Subcutaneous adipose tissue (tissue), 4 donors: ENCODE results near the gene GZF1. TPM values are rescaled to one million over a fixed set of nuclear protein-coding genes. Genes with fewer than 3 reads are reported as not detected.

Source experiments
- total RNA-seq, 4 donors: library from RNA; depleted of rRNA; stranded (reverse); fragments of >200 nt; gene quantifications; one replicate each; pipeline ENCODE4 v1.1.0, GENCODE V29; 2016
- TF ChIP-seq, protein P1 (sequence below): fragments of 450-650 bp; IDR thresholded peaks from one replicate; pipeline ENCODE4 v1.5.1; 2016; ENCODE audit warnings: low read depth, mild to moderate bottlenecking, control low read depth, antibody characterized with exemption, moderate library complexity

GZF1 gene
- total RNA-seq, 4 donors from 2014 or later, result 9.2 to 17.2 (median 11.1) TPM

DNA sequence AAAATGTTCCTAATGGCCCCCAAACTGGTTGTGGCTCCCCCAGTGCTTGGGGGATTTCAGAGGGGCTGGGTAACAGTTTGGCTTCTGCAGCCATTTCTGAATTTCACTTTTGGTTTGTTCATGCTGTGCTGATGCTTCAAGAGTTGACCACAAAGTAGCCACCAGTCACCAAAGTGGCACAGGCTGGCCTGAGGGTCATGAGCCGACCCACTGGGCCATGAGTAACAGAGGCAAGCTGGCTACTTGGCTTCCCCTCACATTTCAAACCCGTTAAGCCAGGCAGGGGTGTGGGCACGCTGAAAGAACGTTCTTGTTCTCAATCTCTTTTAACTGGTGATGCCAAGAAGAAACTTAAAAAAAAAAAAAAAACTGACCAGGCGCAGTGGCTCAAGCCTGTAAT, 26.5 kb upstream of the GZF1 start:
- TF ChIP-seq, protein P1, sequence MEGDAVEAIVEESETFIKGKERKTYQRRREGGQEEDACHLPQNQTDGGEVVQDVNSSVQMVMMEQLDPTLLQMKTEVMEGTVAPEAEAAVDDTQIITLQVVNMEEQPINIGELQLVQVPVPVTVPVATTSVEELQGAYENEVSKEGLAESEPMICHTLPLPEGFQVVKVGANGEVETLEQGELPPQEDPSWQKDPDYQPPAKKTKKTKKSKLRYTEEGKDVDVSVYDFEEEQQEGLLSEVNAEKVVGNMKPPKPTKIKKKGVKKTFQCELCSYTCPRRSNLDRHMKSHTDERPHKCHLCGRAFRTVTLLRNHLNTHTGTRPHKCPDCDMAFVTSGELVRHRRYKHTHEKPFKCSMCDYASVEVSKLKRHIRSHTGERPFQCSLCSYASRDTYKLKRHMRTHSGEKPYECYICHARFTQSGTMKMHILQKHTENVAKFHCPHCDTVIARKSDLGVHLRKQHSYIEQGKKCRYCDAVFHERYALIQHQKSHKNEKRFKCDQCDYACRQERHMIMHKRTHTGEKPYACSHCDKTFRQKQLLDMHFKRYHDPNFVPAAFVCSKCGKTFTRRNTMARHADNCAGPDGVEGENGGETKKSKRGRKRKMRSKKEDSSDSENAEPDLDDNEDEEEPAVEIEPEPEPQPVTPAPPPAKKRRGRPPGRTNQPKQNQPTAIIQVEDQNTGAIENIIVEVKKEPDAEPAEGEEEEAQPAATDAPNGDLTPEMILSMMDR, result no peak

- TF ChIP-seq, protein P1, result no peak
These were observed 25.5 kb upstream of the GZF1 start for GRCh38 chr20:23336476-23336875.

DNA sequence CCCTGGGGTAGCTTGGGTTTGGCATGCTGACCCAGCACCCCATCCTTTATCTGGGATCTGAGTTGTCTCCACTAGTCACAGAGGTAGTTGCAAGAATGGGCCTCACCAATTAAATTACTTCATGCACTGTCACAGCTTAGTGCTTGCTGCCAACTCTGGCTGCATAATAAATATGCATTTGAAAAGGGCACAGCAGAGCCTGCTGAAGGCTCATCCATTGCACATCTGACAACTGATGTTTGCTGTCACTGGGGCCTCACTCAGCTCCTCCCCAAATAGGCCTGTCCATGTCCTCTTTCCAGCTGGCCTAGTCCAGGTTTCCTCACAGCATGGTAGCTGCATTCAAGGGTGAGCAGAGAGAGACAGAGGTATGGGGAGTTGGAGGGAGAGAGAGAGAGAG, 24.7 kb upstream of the GZF1 start:
- TF ChIP-seq, protein P1, result no peak

- TF ChIP-seq, protein P1, result no peak
These were observed 22.0 kb upstream of the GZF1 start for GRCh38 chr20:23339986-23340385.

- TF ChIP-seq, protein P1, result no peak
These were observed 21.5 kb upstream of the GZF1 start for GRCh38 chr20:23340524-23340923.

GRCh38 chr20:23341073-23341472, 20.9 kb upstream of the GZF1 start:
- TF ChIP-seq, protein P1, result no peak

DNA sequence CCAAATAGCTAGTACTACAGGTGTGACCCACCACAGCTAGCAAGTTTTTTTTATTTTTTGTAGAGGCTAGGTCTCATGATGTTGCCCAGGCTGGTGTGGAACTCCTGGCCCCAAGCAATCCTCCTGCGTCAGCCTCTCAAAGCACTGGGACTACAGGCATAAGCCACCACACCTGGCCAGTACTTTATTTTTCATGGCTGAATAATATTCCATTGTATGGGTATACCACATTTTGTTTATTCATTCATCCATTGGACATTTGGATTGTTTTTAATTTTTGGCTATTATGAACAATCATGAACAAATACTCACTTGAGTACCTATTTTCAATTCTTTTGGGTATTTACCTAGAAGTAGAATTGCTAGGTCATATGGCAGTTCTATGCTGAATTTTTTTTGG, 18.4 kb upstream of the GZF1 start:
- TF ChIP-seq, protein P1, result no peak
